Thoracic aorta (tissue), 2 donors: ENCODE data around the gene MRPS9. TPM values are rescaled to one million over a fixed set of nuclear protein-coding genes. Genes with fewer than 3 reads are reported as not detected.

Source experiments
- ATAC-seq: fragments of 150-250 bp; one replicate; pipeline ENCODE4 v1.8.0; 2017; ENCODE audit warnings: low read depth; ENCODE audit not compliant: insufficient number of reproducible peaks, low FRiP score
- DNase-seq: peaks from one replicate; pipeline ENCODE4 v3.0.0-alpha.2; 2020; ENCODE audit warnings: low spot score
- H3K27ac ChIP-seq, 2 donors: fragments of 200-600 bp; sonication (generic); 1 replicate in 1 of 2; 2 replicates in 1 of 2; pipeline ENCODE4 v1.5.1; 2016; ENCODE audit warnings: mild to moderate bottlenecking in 2 of 2, moderate library complexity in 2 of 2
- H3K27me3 ChIP-seq: fragments of 200-600 bp; sonication (generic); replicated peaks from 2 replicates; pipeline ENCODE4 v1.6.0; 2016; ENCODE audit warnings: mild to moderate bottlenecking; ENCODE audit not compliant: insufficient read depth
- H3K36me3 ChIP-seq: fragments of 200-600 bp; sonication (generic); one replicate; pipeline ENCODE4 v1.5.1; 2016
- H3K4me1 ChIP-seq, 2 donors: fragments of 200-600 bp; sonication (generic); 1 replicate in 1 of 2; 2 replicates in 1 of 2; pipeline versions ENCODE4 v1.5.1 to v1.6.0; 2016; ENCODE audit warnings: low read depth in 2 of 2, mild to moderate bottlenecking in 1 of 2; ENCODE audit not compliant: control insufficient read depth in 1 of 2
- H3K4me3 ChIP-seq: fragments of 200-600 bp; sonication (generic); 2 replicates; pipeline ENCODE4 v1.5.1; 2016; ENCODE audit warnings: mild to moderate bottlenecking
- H3K9me3 ChIP-seq: fragments of 200-600 bp; sonication (generic); 2 replicates; pipeline ENCODE4 v1.5.1; 2016
- total RNA-seq, 2 donors: library from RNA; depleted of rRNA; stranded (reverse); fragments of >200 nt; gene quantifications; one replicate each; pipeline versions ENCODE4 v1.1.0 to v1.2.3, GENCODE V29; 2016
- TF ChIP-seq, protein P1 (sequence below): fragments of 200-600 bp; sonication (generic); IDR thresholded peaks from one replicate; pipeline ENCODE4 v1.5.1; 2019; ENCODE audit warnings: antibody characterized with exemption

The MRPS9 gene
- total RNA-seq, 2 donors from 2014 or later, result 6.5 to 18.0 TPM

DNA sequence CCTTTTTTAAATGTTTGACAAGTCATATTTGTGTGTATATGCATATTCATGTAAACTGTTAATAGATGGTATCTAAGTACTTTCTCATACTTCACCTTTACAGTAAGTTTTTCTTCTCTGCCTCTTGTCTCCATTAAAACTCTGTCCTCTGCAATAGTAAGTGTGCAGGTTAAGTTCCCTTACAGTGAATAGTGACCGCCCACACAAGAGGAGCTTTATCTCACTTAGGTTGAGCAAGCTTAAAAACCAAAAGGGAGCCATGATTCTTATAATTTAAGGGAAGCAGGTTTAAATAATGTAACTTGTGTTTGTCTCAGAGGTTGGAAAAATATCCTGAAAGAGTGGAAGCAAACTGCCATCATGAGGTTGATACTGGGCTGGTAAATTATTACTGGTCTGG lies 61.3 kb downstream of the MRPS9 start:
- H3K36me3 ChIP-seq, result peaks cover 5% of the 10 kb centered on the region
- no peaks in the 10 kb centered on the region for H3K9me3 ChIP-seq
- H3K27me3 ChIP-seq, result no peaks in the 10 kb centered on the region
- no peak for ATAC-seq
- no peak overlapping the region for H3K27ac ChIP-seq
- TF ChIP-seq, protein P1, sequence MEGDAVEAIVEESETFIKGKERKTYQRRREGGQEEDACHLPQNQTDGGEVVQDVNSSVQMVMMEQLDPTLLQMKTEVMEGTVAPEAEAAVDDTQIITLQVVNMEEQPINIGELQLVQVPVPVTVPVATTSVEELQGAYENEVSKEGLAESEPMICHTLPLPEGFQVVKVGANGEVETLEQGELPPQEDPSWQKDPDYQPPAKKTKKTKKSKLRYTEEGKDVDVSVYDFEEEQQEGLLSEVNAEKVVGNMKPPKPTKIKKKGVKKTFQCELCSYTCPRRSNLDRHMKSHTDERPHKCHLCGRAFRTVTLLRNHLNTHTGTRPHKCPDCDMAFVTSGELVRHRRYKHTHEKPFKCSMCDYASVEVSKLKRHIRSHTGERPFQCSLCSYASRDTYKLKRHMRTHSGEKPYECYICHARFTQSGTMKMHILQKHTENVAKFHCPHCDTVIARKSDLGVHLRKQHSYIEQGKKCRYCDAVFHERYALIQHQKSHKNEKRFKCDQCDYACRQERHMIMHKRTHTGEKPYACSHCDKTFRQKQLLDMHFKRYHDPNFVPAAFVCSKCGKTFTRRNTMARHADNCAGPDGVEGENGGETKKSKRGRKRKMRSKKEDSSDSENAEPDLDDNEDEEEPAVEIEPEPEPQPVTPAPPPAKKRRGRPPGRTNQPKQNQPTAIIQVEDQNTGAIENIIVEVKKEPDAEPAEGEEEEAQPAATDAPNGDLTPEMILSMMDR, result no peak
- no peaks in the 10 kb centered on the region for H3K4me1 ChIP-seq
- no peak overlapping the region for H3K4me3 ChIP-seq
- DNase-seq, result no peak

DNA sequence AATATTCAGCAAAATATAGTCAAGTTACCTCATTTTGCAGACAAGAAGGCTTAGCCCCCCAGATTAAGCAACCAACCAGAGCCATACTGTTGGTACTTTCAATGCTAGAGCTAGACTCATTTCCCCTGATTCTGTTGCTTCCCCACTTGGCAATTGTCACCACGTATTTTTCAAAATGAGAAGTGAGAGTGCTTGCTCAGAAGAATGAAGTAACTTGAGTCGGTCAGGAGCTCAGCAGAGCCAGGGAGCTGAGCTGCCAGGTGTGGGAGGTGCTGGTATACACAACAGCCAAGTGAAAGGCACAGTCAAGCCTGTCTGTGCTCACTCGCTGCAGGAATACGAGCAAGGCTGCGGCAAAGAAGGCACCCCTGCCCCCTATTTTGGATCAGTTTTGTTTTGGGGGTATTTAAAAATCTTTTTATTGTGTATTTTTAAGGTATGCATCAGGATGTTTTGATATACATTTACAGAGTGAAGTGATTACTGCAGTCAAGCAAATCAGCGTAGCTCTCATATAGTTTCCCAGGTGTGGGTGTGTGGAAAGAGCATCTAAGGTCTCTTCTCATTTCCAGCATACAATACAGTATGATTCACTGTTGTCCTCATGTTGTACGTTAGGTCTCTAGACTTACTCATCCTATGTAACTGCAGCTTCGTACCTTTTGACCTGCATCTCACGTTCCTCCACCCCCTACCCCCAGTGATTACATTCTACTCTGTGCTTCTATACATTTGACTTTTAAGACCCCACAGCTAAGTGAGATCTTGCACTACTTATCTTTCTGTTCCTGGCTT lies 62.4 kb downstream of the MRPS9 start:
- TF ChIP-seq, protein P1, result no peak
- Histone ChIP-seq H3K4me1 (no peaks in the 10 kb centered on the region), H3K36me3 (peaks cover 5% of the 10 kb centered on the region), H3K27me3 (no peaks in the 10 kb centered on the region), H3K4me3 (no peak overlapping the region), H3K9me3 (no peaks in the 10 kb centered on the region), H3K27ac (no peak overlapping the region)
- ATAC-seq, result no peak
- no peak for DNase-seq

DNA sequence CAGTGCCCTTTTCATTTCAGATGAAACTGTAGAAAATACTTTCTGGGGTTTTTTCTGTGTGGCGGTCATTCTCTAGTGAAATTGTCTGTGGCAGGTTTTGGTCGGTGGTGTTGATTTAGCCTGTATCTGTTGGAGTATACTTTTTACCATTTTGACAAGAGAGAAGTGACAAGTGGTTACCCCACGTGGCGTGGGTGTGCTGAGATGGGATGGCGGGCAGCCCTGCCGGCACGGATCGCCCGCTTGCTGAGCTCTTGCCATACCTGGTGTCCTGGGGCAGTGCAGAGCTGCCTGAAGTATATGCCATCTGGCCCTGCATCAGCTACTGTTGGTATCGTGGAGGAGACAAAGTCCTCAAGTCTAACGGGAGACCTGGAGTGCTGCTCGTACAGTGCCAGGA lies 64.1 kb downstream of the MRPS9 start:
- Histone ChIP-seq H3K9me3 (no peaks in the 10 kb centered on the region), H3K4me1 (no peaks in the 10 kb centered on the region), H3K27me3 (no peaks in the 10 kb centered on the region), H3K27ac (no peak overlapping the region), H3K4me3 (no peak overlapping the region), H3K36me3 (peaks cover 4% of the 10 kb centered on the region)
- DNase-seq (no peak), ATAC-seq (no peak)
- TF ChIP-seq, protein P1, result no peak

DNA sequence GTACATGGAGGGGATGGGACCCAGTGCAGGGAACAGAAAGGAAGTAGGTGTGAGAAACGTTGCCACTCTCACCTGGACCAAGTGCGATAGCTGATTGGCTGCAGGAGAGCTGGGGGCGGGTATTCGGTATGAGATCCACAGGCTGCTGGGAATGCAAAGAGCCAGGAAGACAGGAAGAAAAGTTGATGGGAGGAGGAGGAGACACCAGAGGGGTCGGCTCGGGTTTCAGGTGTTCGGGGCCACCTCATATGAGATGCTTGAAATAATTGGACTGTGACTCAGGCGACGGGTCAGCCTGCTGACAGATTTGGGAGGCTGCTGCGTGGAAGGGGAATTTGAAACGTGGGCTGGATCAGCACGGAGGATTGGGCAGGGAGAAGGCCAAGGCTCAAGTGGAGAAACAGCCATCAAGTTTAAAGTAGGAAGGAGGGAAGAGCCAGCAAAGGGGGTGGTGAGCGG lies 65.1 kb downstream of the MRPS9 start:
- ATAC-seq (no peak), DNase-seq (no peak)
- Histone ChIP-seq H3K4me3 (no peak overlapping the region), H3K27ac (no peak overlapping the region), H3K4me1 (no peaks in the 10 kb centered on the region), H3K9me3 (no peaks in the 10 kb centered on the region), H3K27me3 (no peaks in the 10 kb centered on the region), H3K36me3 (peaks cover 3% of the 10 kb centered on the region)
- TF ChIP-seq, protein P1, result no peak

DNA sequence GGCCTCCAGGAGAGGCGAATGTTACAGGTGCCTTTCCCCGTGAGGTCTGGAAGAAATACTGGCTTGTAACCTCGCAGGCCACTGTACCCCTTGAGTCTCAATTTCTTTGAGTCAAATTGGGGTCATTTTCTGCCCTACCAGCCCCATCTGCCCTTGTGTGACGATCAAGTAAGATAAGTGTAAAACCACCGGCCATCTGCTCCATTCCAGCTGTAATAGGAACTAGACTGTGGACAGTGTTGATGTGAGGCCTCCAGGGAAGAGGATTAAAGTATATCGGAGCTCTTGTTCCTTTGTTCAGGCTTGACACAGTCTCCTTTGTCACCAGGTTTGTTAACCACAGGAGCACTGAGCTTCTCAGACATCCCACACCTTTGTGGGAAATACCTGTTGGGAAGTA lies 65.6 kb downstream of the MRPS9 start:
- TF ChIP-seq, protein P1, result no peak
- Histone ChIP-seq H3K4me3 (no peak overlapping the region), H3K27ac (no peak overlapping the region), H3K4me1 (no peaks in the 10 kb centered on the region), H3K9me3 (no peaks in the 10 kb centered on the region), H3K27me3 (no peaks in the 10 kb centered on the region), H3K36me3 (peaks cover 3% of the 10 kb centered on the region)
- no peak for ATAC-seq
- no peak for DNase-seq
